CD4-positive, alpha-beta T cell treated with Interleukin-4 for 4 hours (primary cell): Measurements from ENCODE around the gene KANSL1.
"Not testable (repeated sequence)": the region's sequence is repeated elsewhere in the genome, so short reads cannot be mapped to it uniquely, and the experiment has no call there.

ENCODE experiments used
- DNase-seq: peaks from one replicate; pipeline ENCODE4 v3.0.0-alpha.2; 2020

Gene KANSL1

GRCh38 chr17:46106966-46107644, 86.1 kb downstream of the KANSL1 start:
- DNase-seq = no peak

DNA sequence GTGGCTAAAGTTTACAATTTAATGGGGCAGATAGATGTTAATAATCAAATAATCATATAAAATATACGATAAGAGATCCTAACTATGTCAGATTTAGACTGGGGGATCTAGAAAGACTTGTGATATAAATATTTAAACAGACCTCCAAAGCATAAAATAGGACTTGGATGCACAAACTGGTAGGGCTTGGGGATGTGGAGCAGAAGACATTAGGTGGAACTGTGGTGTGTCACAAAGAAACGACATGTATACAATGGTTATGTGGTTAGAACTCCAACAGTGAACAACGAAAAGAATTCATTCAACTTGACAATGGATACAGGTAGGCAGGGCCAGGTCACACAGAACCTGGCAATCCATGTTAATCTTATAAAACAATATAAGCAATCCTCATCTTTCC, 90.4 kb downstream of the KANSL1 start:
- DNase-seq = not testable (repeated sequence)

GRCh38 chr17:46101785-46102617, 91.2 kb downstream of the KANSL1 start:
- not testable (repeated sequence) for DNase-seq

DNA sequence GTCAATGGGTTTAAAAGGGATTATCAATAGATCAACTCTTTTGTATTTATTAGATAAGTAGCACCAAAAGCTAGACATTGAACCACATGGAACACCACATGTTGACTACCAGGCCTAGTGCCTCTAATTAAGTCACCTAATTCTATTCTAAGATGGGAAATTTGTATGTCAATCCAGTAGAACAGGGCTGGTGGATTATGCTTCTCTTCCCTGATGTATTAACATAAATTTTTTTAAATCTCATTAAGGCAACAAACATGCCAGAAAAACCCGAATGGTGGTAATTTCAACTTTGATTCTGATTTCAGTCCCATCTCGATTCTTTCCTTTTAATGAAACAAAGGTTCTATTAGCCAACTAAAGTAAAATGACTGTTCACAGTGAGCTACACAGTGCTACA, 92.6 kb downstream of the KANSL1 start:
- DNase-seq = no peak

GRCh38 chr17:46099865-46100264, 93.4 kb downstream of the KANSL1 start:
- no peak for DNase-seq

DNA sequence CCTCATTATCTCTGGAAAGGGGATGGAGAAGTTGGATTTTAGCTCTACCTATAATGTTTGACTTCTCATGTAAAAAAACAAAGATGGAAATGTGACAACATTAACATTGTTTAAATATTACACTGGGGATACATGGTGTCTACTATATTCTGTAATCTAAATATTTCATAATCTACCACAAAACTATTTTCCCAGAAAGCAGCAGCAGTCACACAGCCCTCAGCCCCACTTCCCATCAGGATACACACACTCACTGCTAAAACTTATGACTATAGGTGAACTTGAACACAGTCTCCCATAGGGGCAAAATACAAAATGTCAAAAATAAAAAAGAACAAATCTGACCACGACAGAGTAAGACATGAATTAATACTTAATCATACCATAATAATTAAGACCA, 95.7 kb downstream of the KANSL1 start:
- no peak for DNase-seq

DNA sequence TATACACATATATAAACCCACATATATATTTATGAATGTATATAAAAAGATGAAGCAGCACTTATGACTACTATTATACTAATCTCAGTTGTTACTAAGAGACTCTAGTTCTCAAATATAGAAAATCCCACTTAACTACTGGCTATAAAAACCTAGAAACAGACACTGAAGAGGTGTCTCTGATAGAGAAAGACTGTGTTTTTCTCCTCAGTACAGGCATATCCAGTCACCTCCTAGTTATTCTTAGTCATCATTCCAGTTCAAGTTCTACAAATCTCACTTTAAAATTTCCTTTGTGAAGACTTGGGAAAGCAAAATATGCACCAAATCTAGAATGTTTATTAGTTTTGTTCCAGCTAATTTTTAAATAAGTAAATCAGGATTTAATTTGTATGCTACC, 100.2 kb downstream of the KANSL1 start:
- no peak for DNase-seq

GRCh38 chr17:46090871-46091270, 102.4 kb downstream of the KANSL1 start:
- no peak for DNase-seq

DNA sequence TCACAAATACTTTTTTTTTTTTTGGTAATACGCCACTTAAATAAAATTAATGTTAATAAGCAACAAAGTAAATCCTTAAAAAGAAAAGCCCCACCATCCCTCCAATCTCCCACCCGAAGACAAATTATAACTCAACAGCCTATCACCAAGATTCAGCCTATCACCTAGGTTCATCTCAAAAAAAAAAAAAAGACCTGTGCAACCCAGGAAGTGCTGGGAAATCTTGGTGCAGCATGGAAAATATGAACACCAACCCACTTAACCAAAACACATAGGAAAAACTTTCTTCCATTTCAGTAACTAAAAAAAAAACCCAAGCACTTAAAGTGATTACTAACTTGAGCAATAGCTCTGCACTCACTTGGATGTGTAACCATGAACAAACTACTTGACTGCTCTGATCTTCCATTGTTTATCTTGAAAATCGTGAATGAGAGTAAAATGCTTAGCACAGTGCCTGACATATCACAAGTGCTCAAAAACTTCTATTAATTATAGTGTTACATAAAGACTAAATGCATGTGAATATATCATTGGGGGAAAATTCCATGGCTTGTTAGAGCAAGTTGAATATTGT, 103.8 kb downstream of the KANSL1 start:
- DNase-seq = no peak

DNA sequence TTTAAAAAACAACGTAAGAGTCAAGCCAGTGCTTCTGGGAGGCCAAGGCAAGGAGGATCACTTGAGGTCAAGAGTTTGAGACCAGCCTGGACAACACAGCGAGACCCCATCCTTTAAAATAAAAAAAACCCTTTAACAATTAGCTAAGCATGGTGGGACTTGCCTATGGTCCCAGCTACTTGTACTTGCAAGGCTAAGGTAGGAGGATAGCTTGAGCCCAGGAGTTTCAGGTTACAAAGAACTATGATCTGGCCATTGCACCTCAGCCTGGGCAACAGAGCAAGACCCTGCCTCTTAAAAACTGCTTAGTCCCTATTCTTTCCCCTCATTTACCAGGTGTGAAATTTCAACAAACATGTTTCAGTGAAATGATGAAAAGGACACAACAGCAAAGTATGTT, 104.6 kb downstream of the KANSL1 start:
- no peak for DNase-seq

DNA sequence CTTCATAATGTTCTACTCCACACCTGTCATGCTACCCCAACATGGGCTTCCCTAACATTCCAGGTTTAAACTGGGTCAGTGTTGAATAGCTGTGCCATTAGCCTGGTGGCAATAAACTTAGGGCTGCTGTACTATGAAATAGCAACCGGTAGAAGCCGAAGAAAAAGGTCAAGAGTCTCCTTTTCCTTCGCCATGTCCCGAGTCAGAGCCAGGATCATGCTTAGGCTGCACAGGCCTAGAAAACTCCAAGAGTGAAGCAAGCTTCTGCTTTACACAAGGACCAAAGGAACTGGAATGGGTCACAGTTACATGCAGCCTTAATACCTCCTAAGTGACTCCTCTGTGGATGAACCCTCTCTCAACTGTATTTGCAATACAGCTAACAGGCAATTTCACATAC, 105.4 kb downstream of the KANSL1 start:
- DNase-seq = not testable (repeated sequence)

DNA sequence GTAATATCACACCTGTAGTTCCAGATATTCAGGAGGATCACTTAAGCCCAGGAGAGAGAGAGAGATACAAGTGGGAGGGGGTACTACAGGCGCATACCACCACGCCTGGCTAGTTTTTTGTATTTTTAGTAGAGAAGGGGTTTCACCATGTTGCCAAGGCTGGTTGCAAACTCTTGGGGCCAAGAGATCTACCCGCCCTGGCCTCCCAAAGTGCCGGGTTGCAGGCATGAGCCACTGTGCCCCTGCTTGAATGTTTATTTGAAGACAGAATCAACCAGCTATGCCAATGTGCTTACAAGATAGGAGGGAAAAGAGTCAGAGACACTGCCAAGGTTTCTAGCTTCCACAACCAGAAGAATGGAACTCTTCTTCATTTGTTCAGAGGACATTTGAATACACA, 106.4 kb downstream of the KANSL1 start:
- no peak for DNase-seq

DNA sequence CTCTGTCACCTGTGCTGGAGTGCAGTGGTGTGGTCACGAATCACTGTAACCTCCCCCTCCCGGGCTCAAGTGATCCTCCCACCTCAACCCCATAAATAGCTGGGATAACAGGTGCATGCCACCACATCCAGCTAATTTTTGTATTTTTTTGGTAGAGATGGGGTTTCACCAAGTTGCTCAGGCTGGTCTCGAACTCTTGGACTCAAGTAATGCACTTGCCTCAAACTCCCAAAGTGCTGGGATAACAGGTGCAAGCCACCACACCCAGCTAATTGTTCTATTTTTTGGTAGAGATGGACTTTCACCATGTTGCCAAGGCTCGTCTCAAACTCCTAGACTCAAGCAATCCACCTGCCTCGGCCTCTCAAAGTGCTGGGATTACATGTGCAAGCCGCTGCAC, 107.7 kb downstream of the KANSL1 start:
- DNase-seq = no peak

DNA sequence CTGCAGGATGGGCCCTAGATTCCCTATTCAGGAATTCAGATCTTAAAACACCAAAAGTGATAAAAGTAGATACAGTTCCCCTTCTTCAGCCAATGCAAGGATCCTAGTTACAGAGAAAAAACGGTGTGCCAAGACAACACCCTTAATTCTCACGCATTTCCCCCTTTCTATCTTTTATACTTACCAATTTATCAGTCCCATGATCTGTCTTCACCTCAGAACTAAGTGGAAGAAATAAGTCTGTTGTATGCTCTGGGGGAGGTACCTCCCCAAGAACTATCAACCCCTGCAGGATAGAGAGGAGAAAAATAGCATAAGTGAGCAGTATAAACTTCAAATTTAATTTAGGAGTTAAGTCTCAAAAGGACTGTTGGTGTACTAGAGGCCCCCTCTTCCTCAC, 111.0 kb downstream of the KANSL1 start:
- no peak for DNase-seq

GRCh38 chr17:46081018-46081320, 112.3 kb downstream of the KANSL1 start:
- no peak for DNase-seq

- no peak for DNase-seq
Measured at GRCh38 chr17:46080118-46081017, 112.9 kb downstream of the KANSL1 start.

GRCh38 chr17:46078675-46079074, 114.6 kb downstream of the KANSL1 start:
- no peak for DNase-seq

- DNase-seq = no peak
Measured at GRCh38 chr17:46074540-46074939, 118.7 kb downstream of the KANSL1 start.

- no peak for DNase-seq
Measured at GRCh38 chr17:46072998-46073397, 120.2 kb downstream of the KANSL1 start.

GRCh38 chr17:46071796-46072195, 121.4 kb downstream of the KANSL1 start:
- DNase-seq = no peak

- DNase-seq = no peak
Measured at GRCh38 chr17:46064460-46064859, 128.8 kb downstream of the KANSL1 start.

GRCh38 chr17:46063241-46063640, 130.0 kb downstream of the KANSL1 start:
- no peak for DNase-seq

- DNase-seq = no peak
Measured at GRCh38 chr17:46061435-46061834, 131.8 kb downstream of the KANSL1 start.
